ENCODE results near the gene ABCB11.

DNA sequence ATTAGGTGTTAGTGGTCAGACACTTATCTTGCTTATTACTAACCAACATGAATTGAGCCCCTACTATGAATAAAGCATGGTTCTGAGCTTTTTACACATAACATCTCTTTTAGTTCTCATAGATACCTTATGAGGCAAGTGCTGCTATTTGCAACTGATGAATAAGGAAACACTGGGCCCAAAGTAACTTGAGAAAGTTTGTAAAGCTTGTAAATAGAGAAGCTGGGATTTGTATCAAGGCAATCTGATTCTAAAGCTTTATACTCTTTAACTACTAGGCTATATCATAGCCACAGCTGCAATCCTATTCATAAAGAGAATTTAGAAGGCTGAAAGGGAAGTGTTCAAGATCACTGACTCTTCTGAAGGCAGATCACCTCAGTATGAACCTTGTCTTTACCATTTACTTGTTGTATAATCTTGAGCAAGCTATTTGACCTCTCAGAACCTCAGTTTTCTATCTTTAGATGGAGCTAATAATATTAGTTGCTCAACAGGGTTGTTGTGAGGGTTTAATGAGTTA is 60.4 kb downstream of the ABCB11 start:
- TF ChIP-seq POLR2AphosphoS5 (IDR thresholded peaks at IDR 0.05; ENCODE audit: low read depth, low read length) (no peak), TAF1 (IDR thresholded peaks at IDR 0.05; ENCODE audit: borderline replicate concordance, insufficient read depth, low read length) (no peak), SIN3A (IDR thresholded peaks at IDR 0.05; ENCODE audit: borderline replicate concordance, insufficient read depth, low read length) (no peak), FOXP2 (optimal IDR thresholded peaks at IDR 0.05; ENCODE audit: borderline replicate concordance, extremely low read depth, extremely low read length, insufficient read depth) (no peak)
- TF ChIP-seq, protein P1, sequence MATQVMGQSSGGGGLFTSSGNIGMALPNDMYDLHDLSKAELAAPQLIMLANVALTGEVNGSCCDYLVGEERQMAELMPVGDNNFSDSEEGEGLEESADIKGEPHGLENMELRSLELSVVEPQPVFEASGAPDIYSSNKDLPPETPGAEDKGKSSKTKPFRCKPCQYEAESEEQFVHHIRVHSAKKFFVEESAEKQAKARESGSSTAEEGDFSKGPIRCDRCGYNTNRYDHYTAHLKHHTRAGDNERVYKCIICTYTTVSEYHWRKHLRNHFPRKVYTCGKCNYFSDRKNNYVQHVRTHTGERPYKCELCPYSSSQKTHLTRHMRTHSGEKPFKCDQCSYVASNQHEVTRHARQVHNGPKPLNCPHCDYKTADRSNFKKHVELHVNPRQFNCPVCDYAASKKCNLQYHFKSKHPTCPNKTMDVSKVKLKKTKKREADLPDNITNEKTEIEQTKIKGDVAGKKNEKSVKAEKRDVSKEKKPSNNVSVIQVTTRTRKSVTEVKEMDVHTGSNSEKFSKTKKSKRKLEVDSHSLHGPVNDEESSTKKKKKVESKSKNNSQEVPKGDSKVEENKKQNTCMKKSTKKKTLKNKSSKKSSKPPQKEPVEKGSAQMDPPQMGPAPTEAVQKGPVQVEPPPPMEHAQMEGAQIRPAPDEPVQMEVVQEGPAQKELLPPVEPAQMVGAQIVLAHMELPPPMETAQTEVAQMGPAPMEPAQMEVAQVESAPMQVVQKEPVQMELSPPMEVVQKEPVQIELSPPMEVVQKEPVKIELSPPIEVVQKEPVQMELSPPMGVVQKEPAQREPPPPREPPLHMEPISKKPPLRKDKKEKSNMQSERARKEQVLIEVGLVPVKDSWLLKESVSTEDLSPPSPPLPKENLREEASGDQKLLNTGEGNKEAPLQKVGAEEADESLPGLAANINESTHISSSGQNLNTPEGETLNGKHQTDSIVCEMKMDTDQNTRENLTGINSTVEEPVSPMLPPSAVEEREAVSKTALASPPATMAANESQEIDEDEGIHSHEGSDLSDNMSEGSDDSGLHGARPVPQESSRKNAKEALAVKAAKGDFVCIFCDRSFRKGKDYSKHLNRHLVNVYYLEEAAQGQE (IDR thresholded peaks at IDR 0.05; ENCODE audit: insufficient read depth in 1 of 2, low read depth in 2 of 2, low read length in 2 of 2), result no peak
